Skeletal muscle tissue (tissue), 4 donors: Measurements from ENCODE around the gene ZDHHC1. TPM values are rescaled to one million over a fixed set of nuclear protein-coding genes. Genes with fewer than 3 reads are reported as not detected.

Experiments used
- H3K27ac ChIP-seq: one replicate; pipeline ENCODE4 v1.7.0; 2013; ENCODE audit warnings: mild to moderate bottlenecking, low read depth, low read length, inconsistent platforms
- H3K27me3 ChIP-seq, 3 donors: one replicate each; pipeline ENCODE4 v1.7.0; 2013; ENCODE audit warnings: low read length in 3 of 3; ENCODE audit not compliant: control insufficient read depth in 3 of 3, insufficient read depth in 3 of 3
- H3K36me3 ChIP-seq, 3 donors: one replicate each; pipeline ENCODE4 v1.7.0; 2013; ENCODE audit warnings: low read length in 3 of 3; ENCODE audit not compliant: control insufficient read depth in 3 of 3, insufficient read depth in 3 of 3
- H3K4me1 ChIP-seq, 3 donors: one replicate each; pipeline ENCODE4 v1.7.0; 2013; ENCODE audit warnings: low read length in 3 of 3, mild to moderate bottlenecking in 3 of 3; ENCODE audit not compliant: control insufficient read depth in 3 of 3, insufficient read depth in 3 of 3
- H3K4me3 ChIP-seq, 3 donors: one replicate each; pipeline ENCODE4 v1.7.0; 2013; ENCODE audit warnings: low read length in 3 of 3
- H3K9ac ChIP-seq, 3 donors: one replicate each; pipeline ENCODE4 v1.7.0; 2013; ENCODE audit warnings: low read length in 3 of 3, mild to moderate bottlenecking in 3 of 3, moderate library complexity in 2 of 3, low read depth in 1 of 3
- H3K9me3 ChIP-seq, 3 donors: one replicate each; pipeline ENCODE4 v1.7.0; 2013; ENCODE audit warnings: low read length in 3 of 3; ENCODE audit not compliant: control insufficient read depth in 3 of 3
- total RNA-seq: library from RNA; depleted of rRNA; stranded (reverse); fragments of >200 nt; gene quantifications from one replicate; pipeline ENCODE4 v1.2.3, GENCODE V29; 2014
- donor health status: Osteomylitis.

The ZDHHC1 gene
- total RNA-seq, 1 donor from 2014 or later, result 11.5 TPM

- no peaks in the 10 kb centered on the region for H3K36me3 ChIP-seq
- no peaks in the 10 kb centered on the region for H3K27me3 ChIP-seq
- H3K4me1 ChIP-seq, result peaks cover 56 to 87% (median 75%) of the 10 kb centered on the region in 3 donors
- H3K9me3 ChIP-seq, result no peaks in the 10 kb centered on the region
- peak overlapping the region; percentile 83 for H3K27ac ChIP-seq
- H3K9ac ChIP-seq, result peak overlapping the region; percentile 47 to 60 (median 53)
- peak overlapping the region in 1 of 3 donors; percentile 22 for H3K4me3 ChIP-seq
These were observed 19.9 kb downstream of the ZDHHC1 start for GRCh38 chr16:67396159-67397035.

DNA sequence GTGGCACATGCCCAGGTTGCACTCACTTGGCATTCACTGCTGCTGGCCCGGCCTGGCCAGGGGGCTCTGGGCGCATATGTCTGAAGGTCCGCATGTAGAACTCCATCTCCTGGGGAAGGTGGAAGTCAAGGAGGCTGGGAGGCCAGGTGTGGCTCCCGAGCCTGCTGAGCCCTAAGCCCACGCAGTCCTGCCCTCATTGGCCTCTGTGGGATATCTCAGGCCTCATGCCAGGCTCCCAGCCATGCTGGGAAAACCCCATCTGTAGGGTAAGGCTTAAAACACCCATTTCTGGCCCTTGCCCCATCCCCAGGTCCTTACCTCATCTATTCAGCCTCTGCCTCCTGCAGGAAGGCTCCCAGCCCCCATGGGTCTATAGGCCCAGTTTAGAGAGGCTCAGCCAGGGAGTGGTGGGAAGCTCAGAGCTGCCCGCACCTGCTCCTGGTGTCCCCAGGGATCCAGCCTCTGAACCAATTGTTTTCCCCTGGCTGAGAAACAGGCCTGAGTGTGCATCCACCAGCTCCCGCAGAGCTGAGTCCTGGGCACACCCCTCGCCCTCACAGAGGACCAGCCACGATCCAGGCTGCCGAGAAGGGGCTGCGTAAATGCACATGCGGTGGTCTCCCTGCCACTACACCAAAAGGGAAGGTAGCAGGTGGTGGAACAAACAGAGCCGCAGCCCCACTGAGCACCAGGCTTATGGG lies 20.7 kb downstream of the ZDHHC1 start:
- Histone ChIP-seq H3K4me1 (peaks cover 64 to 87% (median 75%) of the 10 kb centered on the region in 3 donors), H3K27ac (peak overlapping the region; percentile 83), H3K4me3 (peak overlapping the region in 1 of 3 donors; percentile 22), H3K36me3 (no peaks in the 10 kb centered on the region), H3K9me3 (no peaks in the 10 kb centered on the region), H3K9ac (peak overlapping the region in 2 of 3 donors; percentile 47 to 57), H3K27me3 (no peaks in the 10 kb centered on the region)

DNA sequence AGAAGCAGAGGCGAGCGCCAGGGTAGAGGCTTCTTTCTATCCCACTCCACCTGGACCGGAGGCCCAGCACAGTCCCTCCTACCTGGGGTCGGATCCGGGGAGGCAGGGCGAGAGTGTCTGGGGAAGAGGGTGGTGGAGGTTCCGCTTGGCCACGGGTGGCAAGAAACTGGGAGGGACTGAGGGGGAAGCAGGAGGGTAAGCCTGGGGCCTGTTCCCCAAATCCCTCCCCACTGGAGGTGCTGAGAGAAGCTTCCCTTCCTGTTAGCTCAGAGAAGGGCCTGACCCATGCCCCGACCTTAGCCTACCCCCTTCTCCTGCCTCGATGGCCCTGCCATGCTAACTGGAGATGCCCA lies 21.2 kb downstream of the ZDHHC1 start:
- H3K27me3 ChIP-seq, result no peaks in the 10 kb centered on the region
- H3K27ac ChIP-seq, result peak overlapping the region; percentile 83

GRCh38 chr16:67394155-67395104 lies 21.8 kb downstream of the ZDHHC1 start:
- Histone ChIP-seq H3K27ac (peak overlapping the region; percentile 80), H3K36me3 (no peaks in the 10 kb centered on the region), H3K4me1 (peaks cover 63 to 87% (median 75%) of the 10 kb centered on the region in 3 donors), H3K4me3 (peak overlapping the region in 2 of 3 donors; percentile 7 to 83), H3K9me3 (no peaks in the 10 kb centered on the region), H3K9ac (peak overlapping the region; percentile 43 to 72 (median 56)), H3K27me3 (no peaks in the 10 kb centered on the region)

More for the DNA sequence above, 21.2 kb downstream of the ZDHHC1 start:
- Histone ChIP-seq H3K36me3 (no peaks in the 10 kb centered on the region), H3K9me3 (no peaks in the 10 kb centered on the region), H3K4me3 (peak overlapping the region in 1 of 3 donors; percentile 7), H3K9ac (no peak overlapping the region), H3K4me1 (peaks cover 63 to 87% (median 75%) of the 10 kb centered on the region in 3 donors)

DNA sequence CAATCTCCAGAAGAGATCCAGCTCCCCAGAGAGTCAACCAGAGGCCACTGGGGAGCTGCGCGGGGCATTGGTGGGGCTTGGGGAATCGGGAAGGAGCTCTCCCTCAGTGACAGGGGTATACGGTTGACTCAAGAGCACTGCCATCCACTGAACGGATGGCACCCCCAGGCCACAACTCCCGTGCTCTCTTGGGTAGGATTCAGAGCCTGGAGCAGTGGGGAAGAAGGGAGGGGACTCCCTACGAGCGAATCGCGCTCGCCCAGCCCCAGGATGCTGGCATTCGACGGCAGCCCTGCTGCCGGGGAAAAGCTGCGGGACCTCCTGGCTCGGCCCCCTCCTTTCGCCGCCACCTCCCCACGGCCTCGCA lies 22.5 kb downstream of the ZDHHC1 start:
- H3K4me1 ChIP-seq, result peaks cover 68 to 86% (median 77%) of the 10 kb centered on the region in 3 donors
- no peaks in the 10 kb centered on the region for H3K9me3 ChIP-seq
- peak overlapping the region; percentile 43 to 72 (median 56) for H3K9ac ChIP-seq
- H3K27ac ChIP-seq, result peak overlapping the region; percentile 80
- H3K27me3 ChIP-seq, result no peaks in the 10 kb centered on the region
- H3K4me3 ChIP-seq, result peak overlapping the region in 2 of 3 donors; percentile 62 to 83
- no peaks in the 10 kb centered on the region for H3K36me3 ChIP-seq

- Histone ChIP-seq H3K27me3 (no peaks in the 10 kb centered on the region), H3K9me3 (no peaks in the 10 kb centered on the region), H3K4me1 (peaks cover 68 to 81% (median 73%) of the 10 kb centered on the region in 3 donors), H3K36me3 (no peaks in the 10 kb centered on the region), H3K9ac (peak within 1 kb of the TSS; percentile 73 to 85 (median 82)), H3K4me3 (peak within 1 kb of the TSS; percentile 79 to 83 (median 82)), H3K27ac (peak within 1 kb of the TSS; percentile 80)
These were observed 23.0 kb downstream of the ZDHHC1 start, which contains the start of gene TPPP3 for GRCh38 chr16:67393111-67393787. Gene TPPP3, minus strand, starts transcription at chr16:67393498. Its CDS starts 2,387 bp downstream, at chr16:67391111.

- Histone ChIP-seq H3K9ac (peak overlapping the region; percentile 73 to 85 (median 82)), H3K4me1 (peaks cover 68 to 73% (median 73%) of the 10 kb centered on the region in 3 donors), H3K4me3 (peak overlapping the region; percentile 79 to 83 (median 82)), H3K27ac (peak overlapping the region; percentile 80), H3K9me3 (no peaks in the 10 kb centered on the region), H3K36me3 (no peaks in the 10 kb centered on the region), H3K27me3 (no peaks in the 10 kb centered on the region)
These were observed 23.8 kb downstream of the ZDHHC1 start for GRCh38 chr16:67392301-67393059.

- peak overlapping the region; percentile 79 to 83 (median 82) for H3K4me3 ChIP-seq
- H3K27ac ChIP-seq, result peak overlapping the region; percentile 80
- H3K4me1 ChIP-seq, result peaks cover 61 to 67% (median 66%) of the 10 kb centered on the region in 3 donors
These were observed 24.6 kb downstream of the ZDHHC1 start for GRCh38 chr16:67391424-67392300.

More at GRCh38 chr16:67391424-67392300, 24.6 kb downstream of the ZDHHC1 start:
- no peaks in the 10 kb centered on the region for H3K27me3 ChIP-seq
- no peaks in the 10 kb centered on the region for H3K36me3 ChIP-seq
- peak overlapping the region; percentile 73 to 85 (median 82) for H3K9ac ChIP-seq
- no peaks in the 10 kb centered on the region for H3K9me3 ChIP-seq
